ENCODE data around the gene REV1. TPM values are rescaled to one million over a fixed set of nuclear protein-coding genes. Genes with fewer than 3 reads are reported as not detected.

The REV1 gene
- total and polyA plus RNA-seq, 2 of the 4 experiments (the other 2 are of a cell fraction) = 13.4 to 30.1 TPM

DNA sequence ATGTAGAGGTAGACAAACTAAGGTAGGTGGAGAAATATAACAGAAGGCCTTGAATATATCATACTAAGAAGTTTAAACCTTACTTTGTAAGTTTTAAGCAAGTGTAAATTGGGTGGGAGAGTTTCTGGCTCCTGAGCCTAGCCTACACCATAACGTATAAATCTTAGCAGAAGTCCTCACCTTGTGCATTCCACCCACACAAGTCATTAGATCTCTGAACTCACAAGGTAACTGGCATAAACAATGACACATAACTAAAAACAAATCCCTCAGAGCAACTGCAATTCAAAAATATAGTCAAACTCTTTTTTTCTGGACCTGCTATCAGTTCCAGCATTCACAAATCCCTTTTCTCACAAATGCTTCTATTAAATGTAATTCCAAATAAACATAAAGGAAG lies 9.4 kb downstream of the REV1 start:
- H3K27me3 ChIP-seq (ENCODE audit: control insufficient read depth, insufficient read depth, low read length) = no peaks in the 10 kb centered on the region
- no peak overlapping the region for H3K27ac ChIP-seq (ENCODE audit: insufficient read depth, low read length)
- no peak overlapping the region for H3K18ac ChIP-seq (ENCODE audit: low read depth, low read length)
- no peak overlapping the region for H3K56ac ChIP-seq (ENCODE audit: extremely low read depth, insufficient read depth, low read length)
- H3K36me3 ChIP-seq (ENCODE audit: control insufficient read depth, insufficient read depth, low read length) = no peaks in the 10 kb centered on the region
- no peak overlapping the region for H3K4ac ChIP-seq (ENCODE audit: low read depth, low read length)
- no TSS peak for BruUV-seq (replicated peaks)
- intact Hi-C loops (cut with micrococcal nuclease) (no loop called here), dilution Hi-C loops (cut with HindIII; ENCODE audit: low sequenced_read_pairs, unreplicated experiment) (no loop called here), in situ Hi-C loops (cut with MboI; ENCODE audit: low sequenced_read_pairs) (no loop called here)
- no peak overlapping the region for H4K5ac ChIP-seq (ENCODE audit: low read depth, low read length)
- H2AK5ac ChIP-seq (ENCODE audit: low read depth, low read length) = no peak overlapping the region
- H3K4me2 ChIP-seq (ENCODE audit: low read depth, low read length) = no peak overlapping the region; the same call in 1 of the 2 replicates
- no peak for TF ChIP-seq POLR2A (IDR thresholded peaks at IDR 0.05; ENCODE audit: low read depth, low read length)
- TF ChIP-seq FOS (IDR thresholded peaks at IDR 0.05; ENCODE audit: low read depth, low read length) = no peak
- TF ChIP-seq RAD21 (IDR thresholded peaks at IDR 0.05; ENCODE audit: low read length) = no peak
- no peak for TF ChIP-seq BHLHE40 (IDR thresholded peaks at IDR 0.05; ENCODE audit: low read depth, low read length)
- no peak for TF ChIP-seq RFX5 (IDR thresholded peaks at IDR 0.05; ENCODE audit: low read depth, low read length)
- TF ChIP-seq CHD1 (IDR thresholded peaks at IDR 0.05; ENCODE audit: low read depth, low read length) = no peak
- TF ChIP-seq CEBPB (IDR thresholded peaks at IDR 0.05; ENCODE audit: low read depth, low read length) = no peak
- TF ChIP-seq MAZ (IDR thresholded peaks at IDR 0.05; ENCODE audit: borderline replicate concordance, low read depth, low read length) = no peak
- no peak for TF ChIP-seq MAFK (IDR thresholded peaks at IDR 0.05; ENCODE audit: low read depth, low read length)
- TF ChIP-seq NFE2L2 (IDR thresholded peaks at IDR 0.05; ENCODE audit: low read depth, low read length) = no peak
- no peak for TF ChIP-seq SMC3 (IDR thresholded peaks at IDR 0.05; ENCODE audit: low read depth, low read length)
- H3K9ac ChIP-seq (ENCODE audit: low read depth, low read length) = no peak overlapping the region
- no peaks in the 10 kb centered on the region for H3K9me3 ChIP-seq (ENCODE audit: control insufficient read depth, insufficient read depth, low read length)
- H3K14ac ChIP-seq (replicated peaks; ENCODE audit: low read depth, low read length) = no peak overlapping the region
- peaks cover 43 to 64% of the 10 kb centered on the region in 2 experiments for H3K79me1 ChIP-seq (ENCODE audit: low read depth in 1 of 2, low read length in 2 of 2)
- ChIA-PET CTCF (no interaction called here), POLR2A (ENCODE audit: unreplicated experiment) (no interaction called here)
- no peak overlapping the region for H2AFZ ChIP-seq (replicated peaks; ENCODE audit: low read length, poor library complexity)
- H3K23ac ChIP-seq (ENCODE audit: low read depth, low read length) = no peak overlapping the region
- no peak overlapping the region for H3K4me3 ChIP-seq (ENCODE audit: insufficient read depth, low read depth, low read length)
- peaks cover 48% of the 10 kb centered on the region for H4K20me1 ChIP-seq (ENCODE audit: insufficient read depth, low read length)
- DNase-seq (peak; percentile 23), ATAC-seq (ENCODE audit: low read depth) (no peak; the same call in 1 of the 2 replicates)
- peaks cover 3% of the 10 kb centered on the region; the same call in 1 of the 2 replicates for H3K4me1 ChIP-seq (ENCODE audit: control insufficient read depth, insufficient read depth, low read length)
- H2BK5ac ChIP-seq (ENCODE audit: low read depth, low read length, poor library complexity, severe bottlenecking) = no peak overlapping the region
- no peak overlapping the region for H2BK20ac ChIP-seq (ENCODE audit: low read depth, low read length)
- WGBS, 2 experiments (ENCODE audit: extremely low coverage in 2 of 2, insufficient read length in 1 of 2) = no CpG with 5 or more reads among the region's 1 CpG
- H2BK15ac ChIP-seq (ENCODE audit: low read depth, low read length) = no peak overlapping the region
- H4K91ac ChIP-seq (ENCODE audit: insufficient read depth, low read depth, low read length) = no peak overlapping the region
- H3K9me1 ChIP-seq (ENCODE audit: insufficient read depth, low read length) = peaks cover 20% of the 10 kb centered on the region
- no peak overlapping the region for H2AK9ac ChIP-seq (replicated peaks; ENCODE audit: low read depth, low read length, poor library complexity)
- no peak overlapping the region for H4K8ac ChIP-seq (ENCODE audit: low read depth in 2 of 2, low read length in 2 of 2)
- H2BK120ac ChIP-seq (ENCODE audit: low read depth, low read length) = no peak overlapping the region
